ENCODE data around the gene APCDD1.

The APCDD1 gene

GRCh38 chr18:10419420-10420103, 34.9 kb upstream of the APCDD1 start:
- DNase-seq (ENCODE audit: low spot score): no peak
- in situ Hi-C loops (cut with MboI; ENCODE audit: low sequenced_read_pairs, unreplicated experiment): no loop called here
- TF ChIP-seq, protein P1, sequence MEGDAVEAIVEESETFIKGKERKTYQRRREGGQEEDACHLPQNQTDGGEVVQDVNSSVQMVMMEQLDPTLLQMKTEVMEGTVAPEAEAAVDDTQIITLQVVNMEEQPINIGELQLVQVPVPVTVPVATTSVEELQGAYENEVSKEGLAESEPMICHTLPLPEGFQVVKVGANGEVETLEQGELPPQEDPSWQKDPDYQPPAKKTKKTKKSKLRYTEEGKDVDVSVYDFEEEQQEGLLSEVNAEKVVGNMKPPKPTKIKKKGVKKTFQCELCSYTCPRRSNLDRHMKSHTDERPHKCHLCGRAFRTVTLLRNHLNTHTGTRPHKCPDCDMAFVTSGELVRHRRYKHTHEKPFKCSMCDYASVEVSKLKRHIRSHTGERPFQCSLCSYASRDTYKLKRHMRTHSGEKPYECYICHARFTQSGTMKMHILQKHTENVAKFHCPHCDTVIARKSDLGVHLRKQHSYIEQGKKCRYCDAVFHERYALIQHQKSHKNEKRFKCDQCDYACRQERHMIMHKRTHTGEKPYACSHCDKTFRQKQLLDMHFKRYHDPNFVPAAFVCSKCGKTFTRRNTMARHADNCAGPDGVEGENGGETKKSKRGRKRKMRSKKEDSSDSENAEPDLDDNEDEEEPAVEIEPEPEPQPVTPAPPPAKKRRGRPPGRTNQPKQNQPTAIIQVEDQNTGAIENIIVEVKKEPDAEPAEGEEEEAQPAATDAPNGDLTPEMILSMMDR (IDR thresholded peaks at IDR 0.05; ENCODE audit: borderline replicate concordance, control extremely low read depth, extremely low read depth, insufficient read depth, missing control alignments): no peak

DNA sequence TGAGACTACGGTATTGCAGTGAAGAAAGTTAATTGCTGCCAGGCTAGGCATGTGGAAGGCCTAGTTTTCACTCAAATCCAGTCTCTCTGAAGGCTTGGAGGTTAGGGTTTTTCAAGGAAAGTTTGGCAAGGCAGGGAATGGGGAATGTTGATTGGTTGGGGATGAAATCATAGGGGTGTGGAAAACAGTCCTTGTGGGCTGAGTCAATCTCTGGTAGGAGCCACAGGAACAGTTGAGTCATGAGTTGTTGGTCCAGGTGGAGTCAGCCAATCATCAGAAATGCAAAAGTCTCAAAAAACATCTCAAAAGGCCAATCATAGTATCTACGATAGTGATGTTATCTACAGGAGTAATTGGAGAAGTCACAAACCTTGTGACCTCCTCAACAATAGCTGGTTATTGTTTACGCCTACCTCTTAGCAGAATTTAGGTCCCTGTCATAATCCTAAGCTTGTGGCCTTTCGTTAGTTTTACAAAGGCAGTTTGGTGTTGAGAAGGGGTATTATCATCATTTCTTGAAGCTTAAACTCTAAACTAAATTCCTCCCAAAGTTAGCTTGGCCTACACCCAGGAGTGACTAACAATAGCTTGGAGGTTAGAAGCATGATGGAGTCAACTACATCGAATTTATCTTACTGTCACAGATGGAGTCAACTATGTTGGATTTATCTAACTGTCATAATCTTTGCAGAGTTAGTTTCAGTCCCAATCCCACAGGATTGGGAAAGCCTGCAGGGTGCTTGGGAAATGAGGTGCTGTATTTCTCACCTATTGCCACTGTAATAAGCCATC, 33.7 kb upstream of the APCDD1 start:
- DNase-seq (ENCODE audit: low spot score): no peak
- in situ Hi-C loops (cut with MboI; ENCODE audit: low sequenced_read_pairs, unreplicated experiment): no loop called here

DNA sequence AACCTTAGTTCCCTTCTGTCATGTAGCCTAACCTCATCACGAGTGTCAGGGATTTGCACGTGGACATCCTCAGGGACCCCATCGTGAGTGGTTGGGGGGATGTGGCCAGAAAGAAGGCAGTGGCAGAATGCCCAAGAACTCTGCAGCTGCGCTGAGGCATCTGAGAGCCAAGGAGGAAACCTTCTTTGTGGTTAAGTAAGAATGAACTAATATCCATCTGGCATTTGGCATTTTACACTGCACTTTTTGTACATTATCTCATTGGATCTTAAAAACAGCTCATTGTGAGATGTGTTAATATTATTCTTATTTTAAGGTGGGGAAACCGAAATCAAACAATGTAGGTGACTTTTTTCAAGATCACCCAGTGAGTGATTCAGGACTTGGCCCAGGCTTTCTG, 32.6 kb upstream of the APCDD1 start:
- in situ Hi-C loops (cut with MboI; ENCODE audit: low sequenced_read_pairs, unreplicated experiment): no loop called here
- TF ChIP-seq, protein P1 (IDR thresholded peaks at IDR 0.05; ENCODE audit: borderline replicate concordance, control extremely low read depth, extremely low read depth, insufficient read depth, missing control alignments): no peak
- no peak for DNase-seq (ENCODE audit: low spot score)

More for the DNA sequence above, 33.7 kb upstream of the APCDD1 start:
- TF ChIP-seq, protein P1 (IDR thresholded peaks at IDR 0.05; ENCODE audit: borderline replicate concordance, control extremely low read depth, extremely low read depth, insufficient read depth, missing control alignments): no peak

DNA sequence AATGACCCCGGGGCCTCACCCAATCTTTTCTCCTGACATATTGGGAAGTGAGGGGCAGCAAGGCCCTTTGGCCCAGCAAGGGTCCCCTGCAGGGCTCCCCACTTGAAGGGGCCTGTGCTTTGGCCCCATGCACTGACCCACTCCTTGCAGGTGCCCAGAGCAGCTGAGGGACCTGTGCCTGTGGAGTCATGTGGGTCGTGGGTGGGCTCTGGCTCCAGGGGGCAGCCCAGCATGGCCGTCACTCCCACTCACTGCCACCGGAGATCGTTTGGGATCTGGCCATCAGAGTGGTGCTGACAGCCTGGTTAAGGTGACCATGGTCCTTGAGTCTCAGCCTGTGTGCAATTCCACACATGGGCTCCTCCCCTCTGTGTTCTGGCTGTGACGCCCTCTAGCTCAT, 31.7 kb upstream of the APCDD1 start:
- in situ Hi-C loops (cut with MboI; ENCODE audit: low sequenced_read_pairs, unreplicated experiment): no loop called here
- DNase-seq (ENCODE audit: low spot score): no peak
- TF ChIP-seq, protein P1 (IDR thresholded peaks at IDR 0.05; ENCODE audit: borderline replicate concordance, control extremely low read depth, extremely low read depth, insufficient read depth, missing control alignments): no peak

DNA sequence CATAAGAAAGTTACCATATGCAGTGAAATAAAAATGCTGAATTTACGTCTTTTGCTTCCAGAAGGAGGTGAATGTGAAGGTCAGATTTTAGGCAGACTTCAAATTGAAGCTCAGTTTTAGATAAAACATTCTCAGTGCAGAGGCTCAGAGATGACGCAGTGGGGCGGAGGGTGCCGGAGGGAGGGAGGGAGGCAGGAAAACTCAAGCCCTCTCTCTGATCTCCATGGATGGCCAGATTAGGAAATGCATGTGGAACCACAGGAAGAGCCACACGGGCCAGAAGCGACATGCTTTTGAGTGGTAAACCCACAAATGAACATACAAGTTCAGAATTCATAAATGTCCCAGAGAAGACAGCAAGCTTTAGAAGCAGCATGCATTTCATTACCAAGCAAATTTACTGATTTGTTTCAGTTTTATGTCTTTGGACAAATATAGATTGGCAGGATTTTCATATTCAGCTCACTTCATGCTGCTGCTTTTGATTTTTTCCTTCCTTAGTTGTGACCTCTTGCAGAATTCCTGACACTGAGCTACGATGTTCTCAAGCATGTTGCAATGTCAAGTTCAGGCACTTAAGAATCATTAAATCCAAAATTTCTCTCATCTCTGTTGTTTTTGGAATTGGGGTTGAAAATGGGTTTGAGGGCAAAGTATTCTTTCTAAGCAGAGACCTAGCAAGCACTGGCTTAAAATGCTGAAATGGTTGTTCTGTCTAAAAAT, 29.7 kb upstream of the APCDD1 start:
- DNase-seq (ENCODE audit: low spot score): no peak
- TF ChIP-seq, protein P1 (IDR thresholded peaks at IDR 0.05; ENCODE audit: borderline replicate concordance, control extremely low read depth, extremely low read depth, insufficient read depth, missing control alignments): no peak
- in situ Hi-C loops (cut with MboI; ENCODE audit: low sequenced_read_pairs, unreplicated experiment): no loop called here

DNA sequence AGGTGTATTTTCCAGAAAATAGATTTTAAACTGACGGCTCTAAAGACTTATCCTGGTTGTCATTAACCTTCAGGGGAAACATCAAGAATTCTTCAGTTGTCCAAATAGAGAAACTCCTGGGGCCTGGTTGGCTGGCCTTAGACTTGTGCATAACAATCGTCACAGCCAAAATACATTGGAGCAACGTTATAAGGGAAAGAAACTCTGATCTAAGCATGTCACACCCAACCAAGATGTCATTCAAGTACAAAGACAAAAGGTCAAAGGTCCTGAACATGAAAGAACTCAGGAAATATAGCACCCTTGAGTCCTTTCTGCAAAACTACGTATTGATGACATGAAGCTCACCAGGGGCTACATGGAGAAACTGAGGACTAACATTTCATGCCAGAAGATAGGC, 23.8 kb upstream of the APCDD1 start:
- no peak for DNase-seq (ENCODE audit: low spot score)
- TF ChIP-seq, protein P1 (IDR thresholded peaks at IDR 0.05; ENCODE audit: borderline replicate concordance, control extremely low read depth, extremely low read depth, insufficient read depth, missing control alignments): no peak
- in situ Hi-C loops (cut with MboI; ENCODE audit: low sequenced_read_pairs, unreplicated experiment): no loop called here

Data from GM13976 (cell line).